PC-3 (cell line): Measurements from ENCODE around the gene ITGAE.

Experiments used
- EZH2 ChIP-seq: fragments of 300-600 bp; sonication (generic); IDR thresholded peaks from one replicate; pipeline ENCODE4 v1.6.1; 2017; ENCODE audit warnings: antibody characterized with exemption, mild to moderate bottlenecking, low read length; ENCODE audit not compliant: unreplicated experiment
- TF ChIP-seq, protein P1 (sequence below): fragments of 300-600 bp; sonication (generic); conservative IDR thresholded peaks from 2 replicates; pipeline ENCODE4 v1.5.1; 2017; ENCODE audit warnings: antibody characterized with exemption, low read depth, mild to moderate bottlenecking, low read length

DNA sequence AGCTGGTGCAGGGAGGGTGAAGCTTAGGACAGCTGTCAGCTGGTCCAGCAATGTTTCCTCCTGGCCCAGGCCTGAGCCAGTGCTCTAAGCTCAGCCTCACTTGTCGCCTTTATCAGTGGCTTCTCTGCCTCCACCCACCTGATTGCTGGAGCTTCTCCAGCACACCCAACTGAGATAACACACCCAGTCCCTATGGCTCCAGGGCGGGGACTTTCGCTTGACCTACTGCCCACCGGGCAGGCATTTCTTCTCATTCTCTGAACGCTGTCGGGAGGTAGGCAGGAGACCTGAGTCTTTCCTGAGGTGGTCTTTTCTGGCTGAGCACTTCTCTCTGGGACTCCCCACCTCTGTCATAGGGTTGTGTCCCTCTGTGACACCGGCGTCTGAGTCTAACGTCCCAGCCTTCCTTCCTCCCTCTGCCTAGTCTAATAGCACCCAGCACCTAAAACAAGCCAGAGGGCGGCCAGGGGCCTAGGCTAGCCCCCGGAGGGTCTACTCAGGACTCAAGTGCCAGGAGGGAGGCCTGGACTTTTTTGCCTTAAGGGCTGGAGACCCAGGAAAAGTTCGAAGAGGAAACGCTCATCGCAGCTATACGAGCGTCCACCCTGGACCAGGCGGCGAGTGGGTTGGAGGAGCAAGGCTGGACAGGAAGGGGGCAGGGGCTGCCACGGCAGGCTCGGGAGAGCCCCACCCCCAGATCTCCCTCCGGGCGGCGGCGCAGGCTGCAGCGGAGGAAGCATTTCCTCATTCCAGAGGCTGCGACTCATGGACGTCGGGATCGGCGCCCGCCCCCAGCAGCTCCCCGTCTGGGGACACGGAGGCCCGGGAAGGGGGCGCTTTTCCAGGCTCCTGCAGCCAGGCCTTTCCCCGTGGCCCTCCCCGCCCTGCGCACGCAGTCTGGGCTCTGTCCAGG, 133.4 kb downstream of the ITGAE start:
- TF ChIP-seq, protein P1, sequence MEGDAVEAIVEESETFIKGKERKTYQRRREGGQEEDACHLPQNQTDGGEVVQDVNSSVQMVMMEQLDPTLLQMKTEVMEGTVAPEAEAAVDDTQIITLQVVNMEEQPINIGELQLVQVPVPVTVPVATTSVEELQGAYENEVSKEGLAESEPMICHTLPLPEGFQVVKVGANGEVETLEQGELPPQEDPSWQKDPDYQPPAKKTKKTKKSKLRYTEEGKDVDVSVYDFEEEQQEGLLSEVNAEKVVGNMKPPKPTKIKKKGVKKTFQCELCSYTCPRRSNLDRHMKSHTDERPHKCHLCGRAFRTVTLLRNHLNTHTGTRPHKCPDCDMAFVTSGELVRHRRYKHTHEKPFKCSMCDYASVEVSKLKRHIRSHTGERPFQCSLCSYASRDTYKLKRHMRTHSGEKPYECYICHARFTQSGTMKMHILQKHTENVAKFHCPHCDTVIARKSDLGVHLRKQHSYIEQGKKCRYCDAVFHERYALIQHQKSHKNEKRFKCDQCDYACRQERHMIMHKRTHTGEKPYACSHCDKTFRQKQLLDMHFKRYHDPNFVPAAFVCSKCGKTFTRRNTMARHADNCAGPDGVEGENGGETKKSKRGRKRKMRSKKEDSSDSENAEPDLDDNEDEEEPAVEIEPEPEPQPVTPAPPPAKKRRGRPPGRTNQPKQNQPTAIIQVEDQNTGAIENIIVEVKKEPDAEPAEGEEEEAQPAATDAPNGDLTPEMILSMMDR: peak; percentile 16; the same call in 1 of the 2 replicates
- TF ChIP-seq EZH2: no peak
